Activated T-cell treated with anti-CD3 and anti-CD28 coated beads, Interleukin-2, amount 50 U/mL, for 72 hours (primary cell): ENCODE results near the gene CIAO2A. TPM values are rescaled to one million over a fixed set of nuclear protein-coding genes. Genes with fewer than 3 reads are reported as not detected.

Experiments used
- ATAC-seq, 2 donors: fragments of 150-1000 bp; cut with Tn5 transposase; replicated peaks in 1 of 2; 2 replicates each; pipeline ENCODE4 v1.10.0; 2021; ENCODE audit warnings: moderate library complexity in 2 of 2, mild to moderate bottlenecking in 1 of 2
- DNase-seq, 2 donors: peaks; one replicate each; pipeline ENCODE4 v3.0.0; 2021 to 2022; ENCODE audit warnings: mixed read lengths in 1 of 2
- H3K27ac Mint-ChIP-seq: one replicate; pipeline ENCODE4 v1.8.0; 2022; ENCODE audit warnings: mild to moderate bottlenecking, moderate library complexity, mixed read lengths
- H3K27me3 Mint-ChIP-seq: one replicate; pipeline ENCODE4 v1.8.0; 2022; ENCODE audit warnings: low read depth, mixed read lengths
- H3K36me3 Mint-ChIP-seq, 2 donors: one replicate each; pipeline ENCODE4 v1.8.0; 2022; ENCODE audit warnings: mixed read lengths in 2 of 2, mild to moderate bottlenecking in 1 of 2; ENCODE audit not compliant: insufficient read depth in 2 of 2
- H3K4me1 Mint-ChIP-seq: one replicate; pipeline ENCODE4 v1.8.0; 2022; ENCODE audit warnings: low read depth, mixed read lengths
- H3K4me3 Mint-ChIP-seq, 2 donors: one replicate each; pipeline ENCODE4 v1.8.0; 2022; ENCODE audit warnings: mild to moderate bottlenecking in 2 of 2, mixed read lengths in 2 of 2, moderate library complexity in 2 of 2
- H3K9me3 Mint-ChIP-seq, 2 donors: one replicate each; pipeline ENCODE4 v1.8.0; 2022; ENCODE audit warnings: mixed read lengths in 2 of 2
- total RNA-seq, 2 donors: library from RNA; stranded (reverse); gene quantifications; one replicate each; pipeline ENCODE4 v1.2.3, GENCODE V29; 2022

Gene CIAO2A
- total RNA-seq, result 10 to 100 TPM; 65.1 to 74.5 TPM

GRCh38 chr15:64093627-64094417 lies at the start of gene CIAO2A:
Gene CIAO2A (minus strand): TSS chr15:64093838. CDS start chr15:64093768, 70 bp downstream.
- DNase-seq, result peak; percentile 92 to 96
- peak; percentile 81 to 84 for ATAC-seq
- Mint-ChIP-seq H3K4me3 (peak within 1 kb of the TSS; percentile 100), H3K9me3 (no peaks in the 10 kb centered on the region), H3K27me3 (no peaks in the 10 kb centered on the region), H3K27ac (peak within 1 kb of the TSS; percentile 97), H3K36me3 (peaks cover 13 to 18% of the 10 kb centered on the region in 2 donors), H3K4me1 (peaks cover 76% of the 10 kb centered on the region)

DNA sequence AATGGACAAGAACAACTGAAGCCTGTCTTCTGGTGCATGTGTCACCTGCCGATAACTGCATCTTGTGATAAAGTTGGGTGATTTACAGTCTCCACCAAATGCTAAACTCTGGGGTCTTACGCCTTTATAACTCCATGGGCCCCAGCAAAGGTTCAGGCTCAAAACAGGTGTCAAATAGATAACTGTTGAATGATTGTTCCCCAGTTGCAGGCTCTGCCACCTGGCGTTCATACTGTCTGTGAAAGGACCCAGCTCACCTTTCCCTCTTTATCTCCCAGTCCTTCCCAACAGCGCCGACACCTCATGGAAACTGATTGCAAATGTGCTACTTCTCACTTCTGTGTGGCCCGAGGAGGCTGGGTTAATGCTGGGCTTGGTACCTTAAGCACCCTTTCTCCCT lies 49.6 kb upstream of the CIAO2A start:
- Mint-ChIP-seq H3K27ac (no peak overlapping the region), H3K36me3 (no peaks in the 10 kb centered on the region), H3K4me3 (no peak overlapping the region), H3K27me3 (no peaks in the 10 kb centered on the region), H3K9me3 (no peaks in the 10 kb centered on the region), H3K4me1 (no peaks in the 10 kb centered on the region)
- ATAC-seq (no peak), DNase-seq (no peak)

DNA sequence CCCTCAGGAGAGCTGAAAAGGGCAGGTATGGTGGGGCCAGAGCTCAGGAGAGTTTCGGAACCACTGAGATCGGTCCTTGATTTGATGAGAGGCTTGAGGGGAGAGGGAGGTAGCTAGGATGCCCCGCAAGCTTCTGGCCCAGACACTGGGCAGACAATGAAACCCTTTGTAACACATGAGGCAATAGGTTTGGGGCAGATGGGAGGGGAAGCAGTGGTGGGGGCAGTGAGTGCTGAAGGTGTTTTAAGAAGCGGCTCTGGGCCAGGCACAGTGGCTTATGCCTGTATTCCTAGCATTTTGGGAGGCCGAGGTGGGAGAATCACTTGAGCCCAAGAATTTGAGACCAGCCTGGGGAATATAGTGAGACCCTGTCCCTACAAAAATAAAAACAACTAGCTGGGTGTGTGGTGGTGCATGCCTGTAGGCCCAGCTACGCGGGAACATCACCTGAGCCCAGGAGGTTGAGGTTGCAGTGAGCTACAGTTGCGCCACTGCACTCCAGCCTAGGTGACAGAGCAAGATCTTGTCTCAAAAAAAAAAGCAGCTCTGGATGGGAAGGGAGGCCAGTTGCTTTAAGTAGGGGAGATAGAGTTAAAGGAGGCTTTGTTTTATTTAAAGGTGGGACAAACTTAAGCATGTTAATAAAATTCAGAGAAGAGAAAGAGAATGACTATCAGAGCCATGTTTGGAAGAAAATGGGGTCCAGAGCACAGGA lies 48.3 kb upstream of the CIAO2A start:
- H3K27ac Mint-ChIP-seq, result peak overlapping the region; percentile 7
- no peaks in the 10 kb centered on the region for H3K9me3 Mint-ChIP-seq
- no peak for ATAC-seq
- H3K27me3 Mint-ChIP-seq, result no peaks in the 10 kb centered on the region
- peaks cover 0 to 1% of the 10 kb centered on the region in 2 donors for H3K36me3 Mint-ChIP-seq
- no peaks in the 10 kb centered on the region for H3K4me1 Mint-ChIP-seq
- no peak overlapping the region for H3K4me3 Mint-ChIP-seq
- DNase-seq, result no peak

- Mint-ChIP-seq H3K27ac (peak overlapping the region; percentile 54), H3K36me3 (peaks cover 0 to 1% of the 10 kb centered on the region in 2 donors)
These were observed 44.8 kb upstream of the CIAO2A start for GRCh38 chr15:64138331-64138941.

DNA sequence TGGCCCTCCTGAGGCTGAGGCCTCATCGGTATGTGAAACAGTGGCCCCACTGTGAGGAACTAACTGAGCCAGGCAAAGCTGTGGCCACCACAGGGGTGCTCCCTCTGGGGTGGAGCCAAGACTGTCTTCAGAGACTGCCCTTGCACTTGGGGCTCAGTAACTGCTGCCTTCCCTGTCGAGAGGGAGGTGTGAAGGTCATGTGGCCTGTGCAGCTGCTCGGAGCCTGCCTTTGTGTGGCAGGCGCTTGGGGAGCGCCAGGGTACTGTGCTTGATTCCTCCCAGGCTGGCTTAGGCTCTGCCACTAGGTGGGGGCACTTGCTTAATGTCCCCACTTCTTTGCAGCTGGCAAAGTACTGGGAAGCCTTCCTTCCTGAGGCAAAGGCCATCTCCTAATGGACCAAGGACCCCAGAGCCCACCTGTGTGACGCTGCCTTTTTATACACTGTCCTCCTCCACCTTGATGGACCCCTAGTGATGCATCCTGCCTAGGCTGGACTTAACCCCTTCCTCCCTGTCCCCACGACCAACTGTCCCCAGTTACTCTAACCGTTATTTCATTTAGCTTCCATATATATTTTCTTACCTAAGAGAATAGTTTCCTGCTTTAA lies 43.7 kb upstream of the CIAO2A start:
- DNase-seq (no peak), ATAC-seq (no peak)
- H3K9me3 Mint-ChIP-seq, result no peaks in the 10 kb centered on the region
- no peak overlapping the region for H3K27ac Mint-ChIP-seq
- H3K36me3 Mint-ChIP-seq, result peaks cover 1 to 4% of the 10 kb centered on the region in 2 donors
- H3K27me3 Mint-ChIP-seq, result no peaks in the 10 kb centered on the region
- no peak overlapping the region for H3K4me3 Mint-ChIP-seq
- no peaks in the 10 kb centered on the region for H3K4me1 Mint-ChIP-seq

More at GRCh38 chr15:64138331-64138941, 44.8 kb upstream of the CIAO2A start:
- Mint-ChIP-seq H3K9me3 (no peaks in the 10 kb centered on the region), H3K4me3 (no peak overlapping the region), H3K27me3 (no peaks in the 10 kb centered on the region), H3K4me1 (no peaks in the 10 kb centered on the region)
- DNase-seq (no peak), ATAC-seq (no peak)

DNA sequence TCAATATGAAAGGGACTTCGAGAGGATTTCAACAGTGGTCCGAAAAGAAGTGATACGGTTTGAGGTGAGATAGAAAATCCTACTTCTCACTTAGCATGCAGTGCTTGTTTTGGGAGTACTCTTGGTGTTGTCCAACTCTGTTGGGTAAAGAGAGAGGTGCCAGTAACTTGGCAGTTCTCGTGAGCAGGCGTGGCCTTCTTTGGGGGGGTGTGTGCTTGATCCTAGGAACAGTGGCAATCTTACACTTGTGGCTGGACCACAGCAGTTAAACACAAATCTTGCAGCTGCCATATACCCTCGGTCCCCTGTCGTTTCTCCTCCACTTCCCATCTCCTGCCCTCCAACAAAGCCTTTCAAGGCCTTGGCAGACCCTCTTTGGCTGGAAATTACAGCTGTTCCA lies 42.7 kb upstream of the CIAO2A start:
- no peak for ATAC-seq
- peaks cover 2 to 8% of the 10 kb centered on the region in 2 donors for H3K36me3 Mint-ChIP-seq

DNA sequence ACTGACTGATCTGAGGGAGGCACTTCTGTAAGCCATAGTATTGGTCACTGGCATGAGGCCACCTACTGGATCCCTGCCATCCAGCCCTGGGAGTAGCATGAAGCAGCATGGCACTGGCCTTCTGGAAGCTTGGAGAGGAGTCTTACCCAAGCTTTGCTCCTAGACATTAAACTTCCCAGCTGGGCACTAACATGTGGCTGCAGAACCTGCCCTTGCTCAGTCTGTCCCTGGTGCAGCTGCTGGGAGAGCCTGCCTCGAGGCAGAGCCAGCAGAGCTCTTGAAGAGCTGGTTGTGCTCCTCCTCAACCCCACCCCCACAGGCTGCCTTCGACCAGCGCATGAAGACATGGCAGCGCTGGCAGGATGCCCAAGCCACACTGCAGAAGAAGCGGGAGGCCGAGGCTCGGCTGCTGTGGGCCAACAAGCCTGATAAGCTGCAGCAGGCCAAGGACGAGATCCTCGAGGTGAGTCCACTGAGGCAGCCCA lies 40.7 kb upstream of the CIAO2A start:
- no peaks in the 10 kb centered on the region for H3K27me3 Mint-ChIP-seq
- no peaks in the 10 kb centered on the region for H3K4me1 Mint-ChIP-seq
- no peak overlapping the region for H3K27ac Mint-ChIP-seq
- DNase-seq (no peak), ATAC-seq (no peak)
- H3K36me3 Mint-ChIP-seq, result peaks cover 5 to 12% of the 10 kb centered on the region in 2 donors
- H3K9me3 Mint-ChIP-seq, result no peaks in the 10 kb centered on the region
- no peak overlapping the region for H3K4me3 Mint-ChIP-seq

More for the DNA sequence above, 42.7 kb upstream of the CIAO2A start:
- Mint-ChIP-seq H3K4me1 (no peaks in the 10 kb centered on the region), H3K27me3 (no peaks in the 10 kb centered on the region), H3K4me3 (no peak overlapping the region), H3K9me3 (no peaks in the 10 kb centered on the region), H3K27ac (no peak overlapping the region)
- no peak for DNase-seq

- Mint-ChIP-seq H3K36me3 (peaks cover 5 to 12% of the 10 kb centered on the region in 2 donors), H3K4me3 (no peak overlapping the region), H3K27ac (no peak overlapping the region), H3K9me3 (no peaks in the 10 kb centered on the region), H3K4me1 (no peaks in the 10 kb centered on the region), H3K27me3 (no peaks in the 10 kb centered on the region)
- DNase-seq (no peak), ATAC-seq (no peak)
These were observed 40.1 kb upstream of the CIAO2A start for GRCh38 chr15:64133623-64134344.

DNA sequence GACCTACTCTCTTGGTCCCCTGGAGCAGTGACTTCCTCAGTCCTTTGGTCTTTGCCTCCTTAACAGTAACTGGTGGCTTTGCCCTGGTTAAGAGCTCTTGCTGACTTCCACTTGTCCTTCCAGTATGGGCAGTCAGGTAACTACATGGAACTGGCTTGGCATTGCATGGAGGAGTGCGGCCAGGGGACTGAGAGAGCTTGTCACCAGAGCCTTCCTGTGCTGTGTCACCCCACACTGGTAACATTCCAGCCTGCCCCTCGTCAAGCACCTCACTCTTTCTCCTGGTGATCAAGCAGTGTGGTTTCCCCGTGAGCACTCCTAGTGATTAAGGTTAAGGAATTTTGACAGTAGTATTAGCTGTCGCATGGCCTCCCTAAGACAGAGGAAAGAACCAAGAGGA lies 38.6 kb upstream of the CIAO2A start:
- Mint-ChIP-seq H3K9me3 (no peaks in the 10 kb centered on the region), H3K27ac (no peak overlapping the region), H3K4me1 (no peaks in the 10 kb centered on the region), H3K4me3 (no peak overlapping the region), H3K27me3 (no peaks in the 10 kb centered on the region), H3K36me3 (peaks cover 8 to 19% of the 10 kb centered on the region in 2 donors)
- ATAC-seq (no peak), DNase-seq (no peak)

GRCh38 chr15:64131547-64131946 lies 37.9 kb upstream of the CIAO2A start:
- H3K4me3 Mint-ChIP-seq, result no peak overlapping the region
- ATAC-seq (no peak), DNase-seq (no peak)
- H3K4me1 Mint-ChIP-seq, result no peaks in the 10 kb centered on the region
- H3K27ac Mint-ChIP-seq, result no peak overlapping the region
- peaks cover 8 to 19% of the 10 kb centered on the region in 2 donors for H3K36me3 Mint-ChIP-seq
- H3K27me3 Mint-ChIP-seq, result no peaks in the 10 kb centered on the region
- H3K9me3 Mint-ChIP-seq, result no peaks in the 10 kb centered on the region

DNA sequence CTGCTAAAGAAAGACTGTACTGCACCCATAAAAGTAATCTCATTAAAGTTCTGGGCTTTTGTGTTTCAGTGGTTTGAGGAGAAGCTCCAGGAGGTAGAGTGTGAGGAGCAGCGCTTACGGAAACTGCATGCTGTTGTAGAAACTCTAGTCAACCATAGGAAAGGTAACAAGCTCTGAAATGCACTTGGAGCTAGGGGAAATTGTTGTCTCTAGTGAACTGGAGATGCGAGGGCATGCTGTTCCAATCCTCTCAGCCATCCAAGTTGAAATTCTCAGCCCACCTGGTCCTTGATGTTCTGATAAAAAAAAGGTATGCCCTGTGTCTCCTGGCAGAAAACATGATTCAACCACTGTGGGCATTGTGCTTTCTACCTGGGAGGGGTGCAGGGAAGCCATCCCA lies 36.5 kb upstream of the CIAO2A start:
- DNase-seq (no peak), ATAC-seq (no peak)
- Mint-ChIP-seq H3K9me3 (no peaks in the 10 kb centered on the region), H3K27ac (no peak overlapping the region), H3K4me1 (no peaks in the 10 kb centered on the region), H3K4me3 (no peak overlapping the region), H3K27me3 (no peaks in the 10 kb centered on the region), H3K36me3 (peaks cover 8 to 21% of the 10 kb centered on the region in 2 donors)

DNA sequence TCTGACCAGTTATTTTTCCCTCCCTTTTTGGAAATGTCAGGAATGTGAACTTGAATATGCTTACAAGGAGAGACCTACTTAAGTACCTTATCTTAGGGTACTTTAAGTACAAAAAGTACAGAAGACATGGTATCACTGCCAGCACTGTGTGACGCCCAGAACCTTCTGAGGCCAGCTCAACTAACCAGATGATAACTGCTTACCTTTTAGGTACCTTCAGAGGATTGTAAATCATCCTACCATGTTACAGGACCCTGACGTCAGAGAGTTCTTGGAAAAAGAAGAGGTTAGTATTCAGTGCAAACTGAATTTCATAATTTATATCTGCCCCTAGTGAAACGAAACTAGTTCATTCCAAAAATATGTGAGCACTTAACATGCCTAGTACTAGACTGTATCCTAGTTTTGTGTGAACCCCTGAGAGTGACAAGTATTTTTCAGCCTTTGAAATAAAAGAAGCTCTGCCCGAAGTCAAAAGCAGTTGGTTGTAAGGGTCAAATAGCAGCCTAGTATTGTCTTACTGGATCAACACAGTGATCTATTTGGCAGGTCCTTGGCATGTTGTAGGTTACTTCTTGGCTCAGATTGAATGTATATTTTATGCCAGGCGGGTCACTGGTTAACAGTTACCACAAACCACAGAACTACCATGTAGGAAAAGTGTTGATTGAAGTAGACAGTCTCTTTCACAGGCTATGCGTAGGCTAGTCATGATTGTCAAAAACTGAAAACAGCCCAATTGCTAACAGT lies 34.1 kb upstream of the CIAO2A start:
- Mint-ChIP-seq H3K27me3 (no peaks in the 10 kb centered on the region), H3K4me1 (no peaks in the 10 kb centered on the region), H3K27ac (peak overlapping the region; percentile 46), H3K36me3 (peaks cover 8 to 22% of the 10 kb centered on the region in 2 donors), H3K4me3 (no peak overlapping the region), H3K9me3 (no peaks in the 10 kb centered on the region)
- DNase-seq, result no peak
- no peak for ATAC-seq
